Neural progenitor cell (in vitro differentiated cells): Measurements from ENCODE around the gene INPP5D.

ENCODE experiments used
- EZH2 ChIP-seq: fragments of 200-600 bp; sonication (generic); IDR thresholded peaks from 2 replicates; pipeline ENCODE4 v1.6.1; 2017; ENCODE audit warnings: antibody characterized with exemption, mild to moderate bottlenecking, moderate library complexity
- EZH2phosphoT487 ChIP-seq: fragments of 200-600 bp; sonication (generic); IDR thresholded peaks from 2 replicates; pipeline ENCODE4 v1.6.1; 2017; ENCODE audit warnings: antibody characterized with exemption
- TF ChIP-seq, protein P1 (sequence below): fragments of 200-600 bp; sonication (generic); IDR thresholded peaks from 2 replicates; pipeline ENCODE4 v1.5.1; 2017; ENCODE audit warnings: antibody characterized with exemption, mild to moderate bottlenecking

- TF ChIP-seq EZH2 (no peak), EZH2phosphoT487 (no peak)
- TF ChIP-seq, protein P1, sequence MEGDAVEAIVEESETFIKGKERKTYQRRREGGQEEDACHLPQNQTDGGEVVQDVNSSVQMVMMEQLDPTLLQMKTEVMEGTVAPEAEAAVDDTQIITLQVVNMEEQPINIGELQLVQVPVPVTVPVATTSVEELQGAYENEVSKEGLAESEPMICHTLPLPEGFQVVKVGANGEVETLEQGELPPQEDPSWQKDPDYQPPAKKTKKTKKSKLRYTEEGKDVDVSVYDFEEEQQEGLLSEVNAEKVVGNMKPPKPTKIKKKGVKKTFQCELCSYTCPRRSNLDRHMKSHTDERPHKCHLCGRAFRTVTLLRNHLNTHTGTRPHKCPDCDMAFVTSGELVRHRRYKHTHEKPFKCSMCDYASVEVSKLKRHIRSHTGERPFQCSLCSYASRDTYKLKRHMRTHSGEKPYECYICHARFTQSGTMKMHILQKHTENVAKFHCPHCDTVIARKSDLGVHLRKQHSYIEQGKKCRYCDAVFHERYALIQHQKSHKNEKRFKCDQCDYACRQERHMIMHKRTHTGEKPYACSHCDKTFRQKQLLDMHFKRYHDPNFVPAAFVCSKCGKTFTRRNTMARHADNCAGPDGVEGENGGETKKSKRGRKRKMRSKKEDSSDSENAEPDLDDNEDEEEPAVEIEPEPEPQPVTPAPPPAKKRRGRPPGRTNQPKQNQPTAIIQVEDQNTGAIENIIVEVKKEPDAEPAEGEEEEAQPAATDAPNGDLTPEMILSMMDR, result no peak
Measured at GRCh38 chr2:233081232-233081730, 21.1 kb downstream of the INPP5D start.
